Astrocyte (in vitro differentiated cells and primary cell): Measurements from ENCODE around the gene BCL2. TPM values are rescaled to one million over a fixed set of nuclear protein-coding genes. Genes with fewer than 3 reads are reported as not detected.

ENCODE experiments used
- DNase-seq: peaks from one replicate; pipeline ENCODE4 v3.0.0-alpha.2; 2010; ENCODE audit warnings: low read depth
- FAIRE-seq: peaks from 2 replicates; lab custom pipeline; 2011; peaks lifted over from hg19 to GRCh38; lab: Jason Lieb, UNC
- H2AFZ ChIP-seq: 2 replicates; pipeline ENCODE4 v1.6.0; 2012; ENCODE audit warnings: low read depth, low read length, inconsistent platforms
- H3K27ac ChIP-seq: 2 replicates; pipeline ENCODE4 v1.5.1; 2011; ENCODE audit warnings: low read depth, low read length, inconsistent platforms
- H3K27me3 ChIP-seq: 2 replicates; pipeline ENCODE4 v1.6.0; 2011; ENCODE audit warnings: low read length, inconsistent platforms; ENCODE audit not compliant: insufficient read depth
- H3K36me3 ChIP-seq: 2 replicates; pipeline ENCODE4 v1.5.1; 2011; ENCODE audit warnings: low read length, inconsistent platforms; ENCODE audit not compliant: insufficient read depth
- H3K4me1 ChIP-seq: 2 replicates; pipeline ENCODE4 v1.5.1; 2011; ENCODE audit warnings: low read length, inconsistent platforms; ENCODE audit not compliant: insufficient read depth
- H3K4me2 ChIP-seq: 2 replicates; pipeline ENCODE4 v1.6.0; 2012; ENCODE audit warnings: low read length, inconsistent platforms
- H3K4me3 ChIP-seq: 2 replicates; pipeline ENCODE4 v1.5.1; 2011; ENCODE audit warnings: low read depth, mild to moderate bottlenecking, low read length, inconsistent platforms; ENCODE audit not compliant: insufficient read depth
- H3K79me2 ChIP-seq: 2 replicates; pipeline ENCODE4 v1.6.0; 2012; ENCODE audit warnings: mild to moderate bottlenecking, low read length, inconsistent platforms; ENCODE audit not compliant: insufficient read depth
- H3K9ac ChIP-seq: 2 replicates; pipeline ENCODE4 v1.6.0; 2012; ENCODE audit warnings: mild to moderate bottlenecking, low read length, inconsistent platforms
- H3K9me3 ChIP-seq: 2 replicates; pipeline ENCODE4 v1.5.1; 2012; ENCODE audit warnings: low read depth, mild to moderate bottlenecking, low read length, inconsistent platforms; ENCODE audit not compliant: insufficient read depth
- H4K20me1 ChIP-seq: 2 replicates; pipeline ENCODE4 v1.6.0; 2012; ENCODE audit warnings: low read length, inconsistent platforms; ENCODE audit not compliant: insufficient read depth
- H3K27ac Mint-ChIP-seq: one replicate; pipeline ENCODE4 v1.8.0; 2021; ENCODE audit warnings: mild to moderate bottlenecking, mixed read lengths; ENCODE audit not compliant: unreplicated experiment
- H3K27me3 Mint-ChIP-seq: one replicate; pipeline ENCODE4 v1.8.0; 2021; ENCODE audit warnings: low read depth, mixed read lengths; ENCODE audit not compliant: unreplicated experiment
- H3K36me3 Mint-ChIP-seq: one replicate; pipeline ENCODE4 v1.8.0; 2021; ENCODE audit warnings: low read depth, mixed read lengths; ENCODE audit not compliant: unreplicated experiment
- H3K4me1 Mint-ChIP-seq: one replicate; pipeline ENCODE4 v1.8.0; 2021; ENCODE audit warnings: low read depth, mixed read lengths; ENCODE audit not compliant: unreplicated experiment
- H3K4me3 Mint-ChIP-seq: one replicate; pipeline ENCODE4 v1.8.0; 2021; ENCODE audit warnings: mild to moderate bottlenecking, moderate library complexity, mixed read lengths; ENCODE audit not compliant: unreplicated experiment
- H3K9me3 Mint-ChIP-seq: one replicate; pipeline ENCODE4 v1.8.0; 2021; ENCODE audit warnings: mild to moderate bottlenecking, mixed read lengths; ENCODE audit not compliant: unreplicated experiment
- CTCF ChIP-seq: IDR thresholded peaks from 2 replicates; pipeline ENCODE4 v1.5.1; 2011; ENCODE audit warnings: low read depth, mild to moderate bottlenecking, inconsistent platforms, low read length, moderate library complexity; ENCODE audit not compliant: insufficient read depth
- EZH2 ChIP-seq: IDR thresholded peaks from 2 replicates; pipeline ENCODE4 v1.6.1; 2012; ENCODE audit warnings: mild to moderate bottlenecking, low read length, inconsistent platforms; ENCODE audit not compliant: insufficient read depth
- total RNA-seq: library from RNA; stranded (reverse); gene quantifications from 2 replicates; pipeline ENCODE4 v1.2.1, GENCODE V29; 2021

BCL2 gene
- total RNA-seq, 1 donor from 2014 or later: 1.7 TPM

- Mint-ChIP-seq H3K27me3 (peaks cover 8% of the 10 kb centered on the region), H3K36me3 (no peaks in the 10 kb centered on the region), H3K9me3 (no peaks in the 10 kb centered on the region), H3K4me1 (no peaks in the 10 kb centered on the region), H3K27ac (no peak overlapping the region), H3K4me3 (no peak overlapping the region)
- Histone ChIP-seq H3K27me3 (no peaks in the 10 kb centered on the region), H3K4me1 (no peaks in the 10 kb centered on the region), H3K4me2 (no peak overlapping the region), H3K9ac (no peak overlapping the region), H3K9me3 (no peaks in the 10 kb centered on the region), H3K36me3 (no peaks in the 10 kb centered on the region), H3K27ac (no peak overlapping the region), H4K20me1 (no peaks in the 10 kb centered on the region), H3K4me3 (no peak overlapping the region), H2AFZ (no peak overlapping the region), H3K79me2 (no peaks in the 10 kb centered on the region)
- DNase-seq: no peak
- FAIRE-seq: no peak
- TF ChIP-seq CTCF: no peak
These were observed 191.2 kb downstream of the BCL2 start for GRCh38 chr18:63128237-63128974.

- Mint-ChIP-seq H3K4me3 (no peak overlapping the region), H3K9me3 (no peaks in the 10 kb centered on the region), H3K27me3 (peaks cover 5% of the 10 kb centered on the region), H3K27ac (no peak overlapping the region), H3K36me3 (no peaks in the 10 kb centered on the region), H3K4me1 (no peaks in the 10 kb centered on the region)
- H2AFZ ChIP-seq: no peak overlapping the region
- H3K4me2 ChIP-seq: no peak overlapping the region
- DNase-seq: no peak
- H3K36me3 ChIP-seq: no peaks in the 10 kb centered on the region
- TF ChIP-seq EZH2 (no peak), CTCF (no peak)
- H3K9me3 ChIP-seq: no peaks in the 10 kb centered on the region
- no peak for FAIRE-seq
- no peak overlapping the region for H3K27ac ChIP-seq
- H3K79me2 ChIP-seq: no peaks in the 10 kb centered on the region
- no peak overlapping the region for H3K9ac ChIP-seq
- H3K4me1 ChIP-seq: no peaks in the 10 kb centered on the region
- H3K4me3 ChIP-seq: no peak overlapping the region
- peaks cover 2% of the 10 kb centered on the region for H3K27me3 ChIP-seq
- H4K20me1 ChIP-seq: no peaks in the 10 kb centered on the region
These were observed 193.2 kb downstream of the BCL2 start for GRCh38 chr18:63126134-63127069.
